Hindlimb muscle (tissue), 1 donor: ENCODE data around the gene ZNF391. TPM values are rescaled to one million over a fixed set of nuclear protein-coding genes. Genes with fewer than 3 reads are reported as not detected.
"Not testable (repeated sequence)": the region's sequence is repeated elsewhere in the genome, so short reads cannot be mapped to it uniquely, and the experiment has no call there.

ENCODE experiments used
- DNase-seq: peaks from one replicate; pipeline ENCODE4 v3.0.0-alpha.2; 2013
- polyA plus RNA-seq: library from polyadenylated mRNA; unstranded; fragments of 120-200 nt; gene quantifications from one replicate; pipeline ENCODE4 v1.2.1, GENCODE V29; 2013; ENCODE audit not compliant: insufficient read length

ZNF391 gene
- 4.3 TPM for polyA plus RNA-seq

DNA sequence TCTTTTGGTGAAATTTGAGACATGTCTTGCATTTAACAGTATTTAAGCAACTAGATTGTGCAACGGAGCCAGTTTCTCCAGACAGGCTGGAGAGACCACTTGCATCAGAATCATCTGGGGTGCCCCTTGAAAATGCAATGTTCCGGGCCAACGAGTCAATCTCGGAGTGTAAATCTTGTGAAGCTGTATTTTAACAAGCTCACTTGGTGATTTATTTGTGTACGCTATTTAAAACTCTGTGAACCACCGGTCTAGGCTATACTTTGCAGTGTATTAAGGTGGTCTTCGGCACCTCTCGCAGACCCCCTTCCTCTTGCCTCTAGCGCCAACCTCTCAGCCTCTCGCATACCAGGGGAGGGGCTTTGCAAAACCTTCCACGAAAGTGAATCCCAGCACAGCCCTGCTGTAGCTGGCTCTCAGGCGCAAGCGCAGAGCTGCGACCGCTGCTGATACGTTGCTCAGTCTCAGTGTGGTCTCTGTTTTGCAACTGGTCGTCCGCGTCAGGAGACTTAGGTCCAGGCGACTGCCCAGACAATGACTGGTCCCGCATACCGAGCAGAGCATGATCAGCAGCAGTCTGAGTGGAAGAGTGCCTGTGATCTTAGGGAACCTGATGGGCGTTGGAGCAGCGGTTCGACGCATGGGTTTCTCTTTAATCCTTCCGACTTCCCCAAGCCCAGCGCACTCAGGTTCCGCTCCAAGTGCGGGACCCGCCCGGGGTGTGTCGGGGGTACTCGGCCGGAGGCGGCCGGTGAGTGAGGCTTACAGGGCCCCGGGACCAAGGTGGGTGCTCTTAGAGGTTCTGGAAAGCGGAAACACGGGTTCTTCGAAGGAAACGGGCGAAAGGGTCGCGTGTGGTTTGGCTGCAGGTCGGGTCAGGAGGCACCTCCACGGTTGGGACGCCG lies at the start of gene ZNF391:
Gene ZNF391 (plus strand): TSS at position 467 of the 905 bp plus-strand sequence. CDS start 11,612 bp downstream, outside the sequence.
- DNase-seq = peak; percentile 85

DNA sequence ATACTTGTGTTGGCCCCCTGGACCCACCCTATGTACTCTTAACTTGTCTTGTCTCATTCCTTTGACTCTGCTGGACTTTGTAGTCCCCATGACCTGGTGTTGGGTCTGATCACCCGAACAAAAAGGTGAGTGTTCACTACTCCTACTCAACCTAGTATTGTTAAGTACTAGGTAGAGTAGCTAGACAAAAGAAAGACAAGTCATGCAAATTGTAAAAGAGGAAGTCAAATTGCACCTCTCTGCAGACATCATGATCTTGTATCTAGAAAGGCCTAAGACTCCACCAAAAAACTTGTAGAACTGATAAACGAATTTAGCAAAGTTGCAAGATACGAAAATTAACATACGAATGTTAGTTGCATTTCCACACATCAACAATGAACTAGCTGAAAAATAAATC lies 35.7 kb upstream of the ZNF391 start:
- DNase-seq = no peak

DNA sequence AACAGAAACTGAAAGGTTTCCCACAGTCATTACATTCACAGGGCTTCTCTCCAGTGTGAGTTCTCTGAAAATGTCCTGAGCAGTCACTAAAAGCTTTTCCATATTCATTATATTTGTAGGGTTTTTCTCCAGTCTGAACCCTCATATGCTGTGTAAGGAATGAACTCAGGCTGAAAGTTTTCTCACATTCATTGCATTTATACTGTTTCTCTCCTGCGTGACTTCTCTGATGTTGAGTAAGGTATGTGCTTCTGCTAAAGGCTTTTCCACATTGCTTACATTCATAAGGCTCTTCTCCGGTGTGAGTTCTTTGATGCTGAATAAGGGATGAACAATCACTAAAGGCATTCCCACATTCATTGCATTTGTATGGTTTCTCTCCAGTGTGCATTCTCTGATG lies 29.8 kb upstream of the ZNF391 start:
- no peak for DNase-seq

- no peak for DNase-seq
Observed at GRCh38 chr6:27359231-27359630, 29.3 kb upstream of the ZNF391 start.

GRCh38 chr6:27368202-27368601 lies 20.4 kb upstream of the ZNF391 start:
- no peak for DNase-seq

- no peak for DNase-seq
Observed at GRCh38 chr6:27370391-27370790, 18.2 kb upstream of the ZNF391 start.

- DNase-seq = peak; percentile 74
Observed at GRCh38 chr6:27374824-27375612, 13.5 kb upstream of the ZNF391 start.

- peak; percentile 9 for DNase-seq
Observed at GRCh38 chr6:27375613-27376079, 12.9 kb upstream of the ZNF391 start.

DNA sequence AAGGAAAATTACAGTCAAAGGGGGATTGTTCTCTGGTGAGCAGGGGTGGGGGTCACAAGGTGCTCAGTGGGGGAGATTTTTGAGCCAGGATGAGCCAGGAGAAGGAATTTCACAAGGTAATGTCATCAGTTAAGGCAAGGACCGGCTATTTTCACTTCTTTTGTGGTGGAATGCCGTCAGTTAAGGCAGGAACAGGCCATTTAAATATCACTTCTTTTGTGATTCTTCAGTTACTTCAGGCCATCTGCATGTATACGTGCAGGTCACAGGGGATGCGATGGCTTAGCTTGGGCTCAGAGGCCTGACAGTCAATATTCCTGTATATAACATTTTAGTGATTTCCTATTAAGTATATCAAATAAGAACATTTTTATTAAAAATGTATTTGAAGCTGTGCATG lies 10.2 kb upstream of the ZNF391 start:
- not testable (repeated sequence) for DNase-seq

DNA sequence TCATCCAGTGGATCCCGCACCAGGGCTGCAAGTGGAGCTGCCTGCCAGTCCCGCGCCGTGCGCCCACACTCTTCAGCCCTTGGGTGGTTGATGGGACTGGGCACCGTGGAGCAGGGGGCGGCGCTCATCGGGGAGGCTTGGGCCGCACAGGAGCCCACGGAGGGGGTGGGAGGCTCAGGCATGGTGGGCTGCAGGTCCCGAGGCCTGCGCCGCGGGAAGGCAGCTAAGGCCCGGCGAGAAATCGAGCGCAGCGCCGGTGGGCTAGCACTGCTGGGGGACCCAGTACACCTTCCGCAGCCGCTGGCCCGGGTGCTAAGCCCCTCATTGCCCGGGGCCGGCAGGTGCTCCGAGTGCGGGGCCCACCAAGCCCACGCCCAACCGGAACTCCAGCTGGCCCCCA lies 7.6 kb upstream of the ZNF391 start:
- DNase-seq = not testable (repeated sequence)

- no peak for DNase-seq
Observed at GRCh38 chr6:27383011-27383410, 5.5 kb upstream of the ZNF391 start.

DNA sequence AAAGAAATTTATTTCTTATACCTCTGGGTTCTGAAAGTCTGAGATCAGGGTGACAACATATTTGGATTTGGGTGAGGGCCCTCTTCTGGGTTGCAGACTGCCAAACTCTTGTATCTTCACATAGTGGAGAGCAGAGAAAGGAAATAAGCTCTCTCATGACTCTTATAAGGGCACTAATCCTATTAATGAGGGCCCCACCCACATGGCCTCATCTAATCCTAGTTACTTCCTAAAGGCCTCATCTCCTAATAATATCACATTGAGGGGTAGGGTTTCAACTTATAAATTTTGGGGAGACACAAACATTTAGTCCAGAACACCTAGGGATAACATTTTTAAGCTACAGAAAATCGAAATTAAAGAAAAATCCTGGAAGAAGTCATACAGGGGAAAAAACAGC lies 5.1 kb upstream of the ZNF391 start:
- DNase-seq = no peak

DNA sequence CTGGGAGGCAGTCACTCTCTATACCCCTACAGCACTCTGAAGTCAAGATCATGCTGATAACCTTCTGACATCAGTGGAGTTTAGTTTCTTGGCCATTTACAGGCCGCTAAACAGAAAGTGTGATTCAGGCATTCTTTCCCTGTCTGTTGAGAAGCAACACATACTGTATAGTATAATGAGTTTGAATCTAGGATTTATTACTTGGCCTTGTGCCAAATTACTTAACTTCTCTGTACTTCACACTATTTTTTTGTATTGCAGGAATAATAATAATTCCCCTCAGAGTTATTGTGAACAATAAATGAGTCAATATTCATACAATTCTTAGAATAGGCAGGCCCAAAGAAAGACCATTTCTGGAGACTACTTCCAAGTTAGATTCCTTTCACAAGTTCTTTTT lies 4.1 kb downstream of the ZNF391 start:
- DNase-seq = no peak

GRCh38 chr6:27394073-27394472 lies 5.5 kb downstream of the ZNF391 start:
- DNase-seq = no peak

GRCh38 chr6:27400877-27401642 lies 12.5 kb downstream of the ZNF391 start:
- DNase-seq = no peak

- DNase-seq = no peak
Observed at GRCh38 chr6:27406085-27406484, 17.5 kb downstream of the ZNF391 start.

- DNase-seq = no peak
Observed at GRCh38 chr6:27407153-27407814, 18.7 kb downstream of the ZNF391 start.

GRCh38 chr6:27414300-27414699 lies 25.7 kb downstream of the ZNF391 start:
- no peak for DNase-seq

- no peak for DNase-seq
Observed at GRCh38 chr6:27414996-27415395, 26.4 kb downstream of the ZNF391 start.

- no peak for DNase-seq
Observed at GRCh38 chr6:27415898-27416297, 27.3 kb downstream of the ZNF391 start.

DNA sequence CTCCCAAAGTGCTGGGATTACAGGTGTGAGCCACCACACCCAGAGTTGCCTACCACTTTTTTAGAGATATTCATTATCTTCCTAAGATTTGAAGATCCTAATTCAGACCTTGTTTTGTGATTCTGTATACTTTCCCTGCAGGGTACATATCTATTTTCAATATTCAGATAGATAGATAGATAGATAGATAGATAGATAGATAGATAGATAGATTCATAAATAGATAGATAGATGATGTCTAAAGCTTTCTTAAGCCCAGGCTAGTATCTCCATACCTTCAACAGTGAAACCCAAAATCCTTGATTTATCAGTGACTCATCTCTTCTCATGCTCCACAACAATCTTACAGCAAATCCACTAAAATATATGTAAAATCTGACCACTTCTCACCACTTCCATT lies 30.8 kb downstream of the ZNF391 start:
- DNase-seq = no peak
